HG03432 (cell line): ENCODE data around the gene ARL6IP4.

Source experiments
- ATAC-seq: cut with Tn5 transposase; IDR thresholded peaks from one replicate; pipeline ENCODE4 v1.9.1; 2021; ENCODE audit warnings: mild to moderate bottlenecking, moderate library complexity; ENCODE audit not compliant: unreplicated experiment

The ARL6IP4 gene

DNA sequence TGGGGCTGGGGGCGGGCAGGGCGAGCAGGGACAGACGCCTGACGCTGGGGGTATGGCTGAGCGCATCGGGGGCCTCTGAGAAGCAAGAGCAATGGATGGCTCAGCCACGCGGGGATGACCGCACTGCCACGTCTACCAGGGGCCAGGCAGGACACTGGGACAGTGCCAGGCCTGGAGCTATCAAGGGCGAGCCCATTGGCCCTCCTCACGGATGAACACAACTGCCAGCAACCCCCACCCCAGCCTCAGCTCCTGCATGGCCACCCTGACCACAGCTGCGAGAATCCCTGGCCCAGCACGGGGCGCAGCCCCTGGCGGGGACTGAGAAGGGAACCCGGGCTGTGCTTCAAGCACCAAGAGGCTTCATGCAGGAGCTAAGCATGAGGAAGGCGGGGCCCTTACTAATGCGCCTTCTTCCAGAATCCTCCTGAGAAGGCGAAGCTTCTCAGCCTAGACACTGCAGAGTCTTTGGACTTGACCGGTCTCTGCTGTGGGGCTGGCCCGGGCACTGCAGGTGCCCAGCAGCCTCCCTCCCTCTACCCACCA is 9.5 kb downstream of the ARL6IP4 start:
- ATAC-seq = no peak

GRCh38 chr12:122990561-122990960 is 10.1 kb downstream of the ARL6IP4 start:
- no peak for ATAC-seq

DNA sequence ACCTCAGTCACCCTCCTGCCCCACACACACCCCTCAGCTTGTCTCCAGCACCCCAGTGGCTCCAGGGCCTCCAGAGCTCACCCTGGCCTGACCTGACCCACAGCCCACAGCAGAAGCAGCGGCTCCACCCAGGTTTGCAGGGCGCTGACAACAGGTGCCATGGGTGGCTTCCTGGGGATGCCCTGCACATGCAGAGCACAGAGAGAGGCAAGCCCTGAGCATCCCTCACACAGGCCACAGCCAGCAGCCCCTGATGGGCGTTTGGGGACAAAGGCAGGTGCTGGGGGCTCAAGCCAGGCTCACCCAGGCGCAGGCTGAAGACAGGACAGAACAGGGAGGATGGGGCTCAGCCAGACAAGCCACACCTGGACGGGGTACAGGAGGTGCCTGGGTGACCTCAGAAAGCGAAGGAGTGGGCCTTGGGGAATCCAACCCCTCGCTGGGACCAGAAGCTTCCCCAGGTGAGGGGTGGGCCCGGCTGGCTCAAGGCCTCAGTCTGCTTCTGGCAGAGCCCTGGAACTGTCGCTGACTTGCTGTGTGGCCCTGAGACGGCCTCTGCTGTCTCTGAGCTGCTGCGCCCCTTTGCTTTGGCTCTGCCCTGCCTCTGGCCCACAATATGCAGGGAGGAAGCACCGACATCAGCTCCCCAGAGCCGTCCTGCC is 10.6 kb downstream of the ARL6IP4 start:
- no peak for ATAC-seq

GRCh38 chr12:122991623-122992275 is 11.3 kb downstream of the ARL6IP4 start:
- ATAC-seq = no peak

DNA sequence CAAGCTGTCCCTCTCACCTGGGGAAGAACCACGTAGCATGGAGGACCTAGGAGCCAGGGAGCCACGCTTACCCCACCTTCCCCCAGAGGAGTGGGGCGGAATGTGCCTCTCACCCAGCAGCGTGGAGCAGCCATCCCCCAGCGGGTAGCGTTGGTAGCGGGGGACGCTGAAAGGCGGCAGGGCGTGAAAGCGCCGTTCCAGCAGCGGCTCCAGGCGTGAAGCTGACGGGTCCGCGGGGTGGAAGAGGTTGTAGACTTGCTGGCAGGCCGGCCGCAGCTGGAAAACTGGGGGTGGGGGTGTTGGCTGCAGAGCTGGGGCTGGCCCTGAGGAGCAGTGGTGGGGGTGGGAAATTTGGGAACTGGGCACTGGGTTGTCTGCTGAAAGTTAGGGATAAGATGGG is 11.9 kb downstream of the ARL6IP4 start:
- ATAC-seq = no peak

GRCh38 chr12:122994140-122994675 is 13.7 kb downstream of the ARL6IP4 start:
- ATAC-seq = no peak

- ATAC-seq = no peak
Observed at GRCh38 chr12:122994781-122995502, 14.5 kb downstream of the ARL6IP4 start.

- no peak for ATAC-seq
Observed at GRCh38 chr12:122995503-122996187, 15.2 kb downstream of the ARL6IP4 start.

GRCh38 chr12:122996188-122996601 is 15.7 kb downstream of the ARL6IP4 start:
- no peak for ATAC-seq

GRCh38 chr12:122996621-122997342 is 16.3 kb downstream of the ARL6IP4 start:
- ATAC-seq = no peak

- ATAC-seq = no peak
Observed at GRCh38 chr12:122997343-122998250, 17.1 kb downstream of the ARL6IP4 start.

GRCh38 chr12:122998316-122998715 is 17.8 kb downstream of the ARL6IP4 start:
- ATAC-seq = no peak

- ATAC-seq = no peak
Observed at GRCh38 chr12:122999196-122999946, 18.9 kb downstream of the ARL6IP4 start.

GRCh38 chr12:122999986-123000420 is 19.5 kb downstream of the ARL6IP4 start:
- ATAC-seq = no peak

GRCh38 chr12:123000578-123000977 is 20.1 kb downstream of the ARL6IP4 start:
- ATAC-seq = no peak

GRCh38 chr12:123001464-123001863 is 21.0 kb downstream of the ARL6IP4 start:
- no peak for ATAC-seq

- ATAC-seq = no peak
Observed at GRCh38 chr12:123003257-123003656, 22.8 kb downstream of the ARL6IP4 start.

- no peak for ATAC-seq
Observed at GRCh38 chr12:123004287-123004686, 23.8 kb downstream of the ARL6IP4 start.
